WERI-Rb-1 (cell line): ENCODE measurements around the gene SLC24A3.

Experiments
- DNase-seq: peaks from one replicate; pipeline ENCODE4 v3.0.0-alpha.2; 2020
- H3K27ac ChIP-seq: fragments of 250-450 bp; sonication (Bioruptor Pico); 2 replicates; pipeline ENCODE4 v1.5.1; 2020; ENCODE audit warnings: mild to moderate bottlenecking, moderate library complexity
- H3K27me3 ChIP-seq: fragments of 250-450 bp; sonication (Bioruptor Pico); 2 replicates; pipeline ENCODE4 v1.5.1; 2021; ENCODE audit warnings: mild to moderate bottlenecking, low read depth, moderate library complexity; ENCODE audit not compliant: insufficient read depth, severe bottlenecking
- H3K36me3 ChIP-seq: fragments of 250-450 bp; sonication (Bioruptor Pico); 2 replicates; pipeline ENCODE4 v1.5.1; 2020; ENCODE audit warnings: mild to moderate bottlenecking, moderate library complexity
- H3K4me3 ChIP-seq: 2 replicates; pipeline ENCODE4 v1.5.1; 2011; ENCODE audit warnings: low read depth, mild to moderate bottlenecking, control low read depth, low read length
- H3K9me3 ChIP-seq: fragments of 250-450 bp; sonication (Bioruptor Pico); 2 replicates; pipeline ENCODE4 v1.5.1; 2021; ENCODE audit warnings: mild to moderate bottlenecking, moderate library complexity; ENCODE audit not compliant: severe bottlenecking
- CTCF ChIP-seq: IDR thresholded peaks from 2 replicates; pipeline ENCODE4 v1.5.1; 2011; ENCODE audit warnings: low read depth, mild to moderate bottlenecking, control low read depth, inconsistent platforms, low read length

The SLC24A3 gene

GRCh38 chr20:19375801-19376200 is 163.4 kb downstream of the SLC24A3 start:
- no peak for DNase-seq
- no peak overlapping the region for H3K27ac ChIP-seq
- no peaks in the 10 kb centered on the region for H3K36me3 ChIP-seq
- H3K4me3 ChIP-seq: no peak overlapping the region
- no peaks in the 10 kb centered on the region for H3K9me3 ChIP-seq
- H3K27me3 ChIP-seq: peaks cover 61% of the 10 kb centered on the region
- TF ChIP-seq CTCF: no peak

- Histone ChIP-seq H3K9me3 (no peaks in the 10 kb centered on the region), H3K4me3 (no peak overlapping the region), H3K27me3 (peaks cover 64% of the 10 kb centered on the region), H3K27ac (no peak overlapping the region), H3K36me3 (no peaks in the 10 kb centered on the region)
- TF ChIP-seq CTCF: no peak
- DNase-seq: no peak
These were observed 164.2 kb downstream of the SLC24A3 start for GRCh38 chr20:19376451-19377229.

GRCh38 chr20:19378058-19378457 is 165.6 kb downstream of the SLC24A3 start:
- no peak for DNase-seq
- no peak overlapping the region for H3K4me3 ChIP-seq
- no peaks in the 10 kb centered on the region for H3K36me3 ChIP-seq
- no peak for TF ChIP-seq CTCF
- no peak overlapping the region for H3K27ac ChIP-seq
- peaks cover 68% of the 10 kb centered on the region for H3K27me3 ChIP-seq
- H3K9me3 ChIP-seq: no peaks in the 10 kb centered on the region

GRCh38 chr20:19380211-19380610 is 167.8 kb downstream of the SLC24A3 start:
- Histone ChIP-seq H3K27me3 (peaks cover 54% of the 10 kb centered on the region), H3K27ac (no peak overlapping the region), H3K9me3 (no peaks in the 10 kb centered on the region), H3K36me3 (no peaks in the 10 kb centered on the region), H3K4me3 (no peak overlapping the region)
- no peak for DNase-seq
- TF ChIP-seq CTCF: no peak

GRCh38 chr20:19381947-19382346 is 169.5 kb downstream of the SLC24A3 start:
- no peaks in the 10 kb centered on the region for H3K36me3 ChIP-seq
- H3K27ac ChIP-seq: no peak overlapping the region
- no peaks in the 10 kb centered on the region for H3K9me3 ChIP-seq
- H3K4me3 ChIP-seq: no peak overlapping the region
- TF ChIP-seq CTCF: no peak
- H3K27me3 ChIP-seq: peaks cover 48% of the 10 kb centered on the region
- DNase-seq: no peak
